ENCODE results near the gene SPSB3.

DNA sequence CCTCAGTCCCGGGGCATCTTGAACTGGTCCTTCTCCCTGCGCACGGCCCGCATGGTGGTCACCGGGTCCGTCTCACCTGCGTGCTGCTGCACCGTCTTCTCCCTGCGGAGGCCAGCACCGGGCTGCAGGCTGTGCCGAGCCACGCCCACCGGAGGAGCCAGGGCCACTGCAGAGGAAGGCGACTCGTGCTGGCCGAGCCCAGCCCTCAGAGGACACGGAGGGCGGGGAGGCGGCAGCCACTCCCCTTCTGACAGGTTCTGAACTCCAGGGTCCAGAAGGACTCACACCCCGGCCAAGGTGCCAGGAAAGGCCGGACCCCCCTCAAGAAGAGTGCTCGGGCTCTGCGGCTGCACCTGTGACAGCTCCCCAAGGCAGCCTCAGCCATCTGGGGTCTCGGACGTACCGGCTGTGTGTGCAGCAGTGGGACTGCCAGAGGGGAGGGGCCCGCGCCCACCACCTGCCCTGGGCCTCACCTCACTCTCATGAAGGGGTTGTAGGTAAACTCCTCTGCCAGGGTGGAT, 27.0 kb upstream of the SPSB3 start:
- TF ChIP-seq, protein P1, sequence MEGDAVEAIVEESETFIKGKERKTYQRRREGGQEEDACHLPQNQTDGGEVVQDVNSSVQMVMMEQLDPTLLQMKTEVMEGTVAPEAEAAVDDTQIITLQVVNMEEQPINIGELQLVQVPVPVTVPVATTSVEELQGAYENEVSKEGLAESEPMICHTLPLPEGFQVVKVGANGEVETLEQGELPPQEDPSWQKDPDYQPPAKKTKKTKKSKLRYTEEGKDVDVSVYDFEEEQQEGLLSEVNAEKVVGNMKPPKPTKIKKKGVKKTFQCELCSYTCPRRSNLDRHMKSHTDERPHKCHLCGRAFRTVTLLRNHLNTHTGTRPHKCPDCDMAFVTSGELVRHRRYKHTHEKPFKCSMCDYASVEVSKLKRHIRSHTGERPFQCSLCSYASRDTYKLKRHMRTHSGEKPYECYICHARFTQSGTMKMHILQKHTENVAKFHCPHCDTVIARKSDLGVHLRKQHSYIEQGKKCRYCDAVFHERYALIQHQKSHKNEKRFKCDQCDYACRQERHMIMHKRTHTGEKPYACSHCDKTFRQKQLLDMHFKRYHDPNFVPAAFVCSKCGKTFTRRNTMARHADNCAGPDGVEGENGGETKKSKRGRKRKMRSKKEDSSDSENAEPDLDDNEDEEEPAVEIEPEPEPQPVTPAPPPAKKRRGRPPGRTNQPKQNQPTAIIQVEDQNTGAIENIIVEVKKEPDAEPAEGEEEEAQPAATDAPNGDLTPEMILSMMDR (IDR thresholded peaks at IDR 0.05; ENCODE audit: low read depth, low read length, poor library complexity, severe bottlenecking): no peak
- no peak for TF ChIP-seq EZH2phosphoT487 (IDR thresholded peaks at IDR 0.05; ENCODE audit: borderline replicate concordance, low read length)

Measured in DOHH2 (cell line).